Measurements from ENCODE around the gene MOSPD3.

MOSPD3 gene

DNA sequence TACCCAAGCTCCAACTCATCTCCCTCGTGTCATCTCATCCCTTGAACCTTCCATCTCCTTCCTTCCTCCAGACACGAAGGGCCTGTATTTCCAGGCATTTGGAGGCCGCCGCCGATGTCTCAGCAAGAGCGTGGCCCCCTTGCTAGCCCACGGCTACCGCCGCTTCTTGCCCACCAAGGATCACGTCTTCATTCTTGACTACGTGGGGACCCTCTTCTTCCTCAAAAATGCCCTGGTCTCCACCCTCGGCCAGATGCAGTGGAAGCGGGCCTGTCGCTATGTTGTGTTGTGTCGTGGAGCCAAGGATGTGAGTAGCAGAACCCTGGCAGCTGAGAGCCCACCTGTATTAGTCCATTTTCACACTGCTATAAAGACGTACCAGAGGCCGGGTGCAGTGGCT lies 20.7 kb upstream of the MOSPD3 start:
- no peak for DNase-seq (ENCODE audit: low read depth)

- DNase-seq (ENCODE audit: low read depth), result no peak
These were observed 17.2 kb upstream of the MOSPD3 start for GRCh38 chr7:100595188-100595587.

DNA sequence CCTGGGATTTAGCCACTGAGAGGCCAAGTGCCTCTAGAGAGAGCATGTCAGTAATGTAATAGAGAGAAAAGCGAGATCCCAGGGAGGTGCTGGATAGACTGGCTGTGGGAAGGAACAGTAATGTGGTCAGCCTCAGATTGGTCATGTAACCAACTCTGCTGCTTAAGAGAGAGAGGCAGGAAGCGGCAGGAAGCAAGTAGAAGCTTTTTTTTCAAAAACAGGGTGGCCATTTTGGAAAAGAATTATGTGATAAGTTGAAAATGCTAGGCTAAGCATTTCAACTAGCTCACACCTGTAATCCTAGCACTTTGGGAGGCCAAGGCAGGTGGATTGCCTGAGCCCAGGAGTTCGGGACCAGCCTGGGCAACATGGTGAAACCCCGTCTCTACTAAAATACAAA lies 13.9 kb upstream of the MOSPD3 start:
- no peak for DNase-seq (ENCODE audit: low read depth)

DNA sequence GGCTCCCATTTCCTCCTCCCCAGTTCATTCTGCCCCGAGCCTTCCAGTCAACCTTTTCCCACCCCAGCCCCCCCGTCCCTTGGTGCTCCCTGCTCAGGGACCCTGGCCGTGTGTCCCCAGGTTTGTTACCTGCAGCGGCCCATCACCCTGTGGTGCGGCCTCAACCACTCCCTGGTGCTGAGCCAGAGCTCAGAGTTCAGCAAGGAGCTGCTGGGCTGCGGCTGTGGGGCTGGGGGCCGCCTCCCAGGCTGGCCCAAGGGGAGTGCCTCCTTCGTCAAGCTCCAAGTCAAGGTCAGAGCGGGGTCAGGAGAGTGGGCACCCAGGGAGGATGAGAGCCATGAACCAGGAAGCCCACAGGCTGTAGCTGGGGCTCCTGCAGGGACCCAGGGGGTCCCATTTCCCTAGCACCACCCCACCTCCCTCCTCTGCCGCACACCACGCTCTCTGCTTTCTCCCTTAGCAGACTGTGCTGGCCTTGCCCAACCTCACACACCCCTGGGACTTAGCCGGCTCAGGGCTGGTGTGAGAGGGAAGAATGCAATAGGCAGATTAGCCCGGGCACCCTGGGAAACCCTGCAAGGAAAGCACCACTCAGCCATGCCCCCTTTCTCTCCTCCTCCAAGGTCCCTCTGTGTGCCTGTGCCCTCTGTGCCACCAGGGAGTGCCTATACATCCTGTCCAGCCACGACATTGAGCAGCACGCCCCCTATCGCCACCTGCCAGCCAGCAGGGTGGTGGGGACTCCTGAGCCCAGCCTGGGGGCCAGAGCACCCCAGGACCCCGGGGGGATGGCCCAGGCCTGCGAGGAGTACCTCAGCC lies 12.2 kb upstream of the MOSPD3 start:
- no peak for DNase-seq (ENCODE audit: low read depth)

- no peak for DNase-seq (ENCODE audit: low read depth)
These were observed 11.7 kb upstream of the MOSPD3 start for GRCh38 chr7:100600730-100601038.

GRCh38 chr7:100602889-100603725 lies 9.2 kb upstream of the MOSPD3 start:
- no peak for DNase-seq (ENCODE audit: low read depth)

- no peak for DNase-seq (ENCODE audit: low read depth)
These were observed 8.7 kb upstream of the MOSPD3 start for GRCh38 chr7:100603726-100604027.

DNA sequence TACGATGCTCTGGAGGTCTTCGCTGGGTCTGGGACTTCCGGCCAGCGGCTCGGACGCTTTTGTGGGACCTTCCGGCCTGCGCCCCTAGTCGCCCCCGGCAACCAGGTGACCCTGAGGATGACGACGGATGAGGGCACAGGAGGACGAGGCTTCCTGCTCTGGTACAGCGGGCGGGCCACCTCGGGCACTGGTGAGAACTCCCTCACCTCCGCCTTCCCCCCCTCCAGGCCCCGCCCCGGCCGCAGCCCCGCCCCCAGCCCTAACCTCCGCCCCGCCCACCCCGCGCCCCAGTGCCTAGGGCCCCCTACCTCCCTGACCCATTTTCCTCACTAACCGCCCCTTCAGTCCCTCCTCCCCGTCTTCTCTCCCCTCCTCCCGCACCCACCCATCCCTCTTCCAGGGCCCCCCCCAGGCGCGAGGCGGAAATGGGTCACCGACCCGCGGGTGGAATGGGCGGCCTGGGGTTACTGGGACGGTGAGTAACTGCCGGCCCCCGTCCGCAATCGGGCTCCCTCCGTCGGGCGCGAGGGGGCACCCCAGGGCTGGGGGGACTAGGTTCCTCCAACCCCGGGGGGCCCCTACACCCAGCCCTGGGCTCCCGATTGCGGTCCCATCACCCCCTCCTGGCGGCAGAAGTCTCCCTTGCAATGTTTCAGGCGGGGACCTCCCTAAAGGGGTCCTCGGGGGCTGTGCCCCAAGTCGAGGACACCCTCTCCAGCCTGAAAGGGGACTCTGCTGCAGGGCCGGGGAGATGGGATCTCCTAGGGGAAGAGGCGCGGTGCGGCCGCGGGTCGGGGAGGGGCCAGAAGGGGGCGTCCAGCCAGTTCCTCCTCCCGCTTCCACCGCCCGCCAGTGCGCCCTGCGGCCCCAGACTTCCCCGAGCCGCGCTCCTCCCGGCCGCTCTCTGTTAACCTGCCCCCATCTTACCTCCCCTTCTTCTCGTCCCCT lies 8.0 kb upstream of the MOSPD3 start:
- peak; percentile 63 for DNase-seq (ENCODE audit: low read depth)

DNA sequence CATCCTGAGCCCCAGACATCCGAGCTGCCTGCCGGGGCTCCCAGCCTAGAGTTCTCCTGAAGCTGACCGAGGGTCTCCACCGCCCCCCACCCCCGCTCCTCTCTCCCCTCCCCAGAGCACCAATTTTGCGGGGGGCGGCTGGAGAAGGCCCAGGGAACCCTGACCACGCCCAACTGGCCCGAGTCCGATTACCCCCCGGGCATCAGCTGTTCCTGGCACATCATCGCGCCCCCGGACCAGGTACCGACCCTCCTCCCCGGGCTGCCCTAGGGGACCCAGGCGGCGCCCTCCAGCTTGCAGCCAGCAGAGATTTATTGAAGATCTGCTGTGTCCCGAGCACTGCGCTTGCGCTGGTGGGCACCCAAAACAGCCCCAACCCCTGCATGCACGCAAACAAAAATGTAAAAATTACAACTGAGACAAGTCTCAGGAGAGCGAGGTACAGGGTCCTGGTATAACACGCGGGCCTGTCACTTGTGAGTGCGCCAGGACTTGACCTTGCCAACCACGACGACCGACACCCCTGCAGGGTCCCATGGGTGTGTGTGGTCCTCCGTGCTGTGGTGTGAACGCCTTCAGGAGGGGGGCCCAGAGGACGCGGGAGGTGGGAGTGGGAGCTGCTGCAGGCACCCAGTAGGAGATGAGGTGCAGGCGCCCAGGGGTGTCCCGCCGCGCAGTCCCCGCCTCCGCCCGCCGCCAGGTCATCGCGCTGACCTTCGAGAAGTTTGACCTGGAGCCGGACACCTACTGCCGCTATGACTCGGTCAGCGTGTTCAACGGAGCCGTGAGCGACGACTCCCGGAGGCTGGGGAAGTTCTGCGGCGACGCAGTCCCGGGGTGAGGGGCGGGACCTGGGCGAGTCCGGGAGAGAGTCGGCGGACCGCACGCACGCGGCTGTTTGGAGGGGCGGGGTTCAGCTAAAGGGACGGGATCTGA lies 7.1 kb upstream of the MOSPD3 start:
- no peak for DNase-seq (ENCODE audit: low read depth)

- DNase-seq (ENCODE audit: low read depth), result no peak
These were observed 6.0 kb upstream of the MOSPD3 start for GRCh38 chr7:100606313-100606712.

GRCh38 chr7:100607111-100607510 lies 5.2 kb upstream of the MOSPD3 start:
- DNase-seq (ENCODE audit: low read depth), result no peak

DNA sequence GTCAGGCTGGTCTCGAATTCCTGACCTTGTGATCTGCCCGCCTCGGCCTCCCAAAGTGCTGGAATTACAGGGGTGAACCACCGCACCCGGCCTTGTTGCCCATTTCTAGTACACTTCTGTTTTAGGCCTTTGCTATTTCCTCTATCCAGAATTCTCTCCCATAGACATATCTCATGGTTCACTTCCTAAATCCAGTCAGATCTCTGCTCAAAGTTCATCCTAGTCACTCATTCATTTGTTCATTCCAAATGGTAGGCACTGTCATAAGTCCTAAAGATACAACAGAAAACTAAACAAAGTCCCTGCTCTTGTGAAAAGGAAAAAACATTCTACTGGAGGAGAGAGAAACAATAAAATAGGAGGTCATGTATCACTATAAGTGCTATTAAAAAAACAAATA lies 2.4 kb upstream of the MOSPD3 start:
- no peak for DNase-seq (ENCODE audit: low read depth)

- DNase-seq (ENCODE audit: low read depth), result no peak
These were observed 520 bp downstream of the MOSPD3 start for GRCh38 chr7:100612730-100613390.

DNA sequence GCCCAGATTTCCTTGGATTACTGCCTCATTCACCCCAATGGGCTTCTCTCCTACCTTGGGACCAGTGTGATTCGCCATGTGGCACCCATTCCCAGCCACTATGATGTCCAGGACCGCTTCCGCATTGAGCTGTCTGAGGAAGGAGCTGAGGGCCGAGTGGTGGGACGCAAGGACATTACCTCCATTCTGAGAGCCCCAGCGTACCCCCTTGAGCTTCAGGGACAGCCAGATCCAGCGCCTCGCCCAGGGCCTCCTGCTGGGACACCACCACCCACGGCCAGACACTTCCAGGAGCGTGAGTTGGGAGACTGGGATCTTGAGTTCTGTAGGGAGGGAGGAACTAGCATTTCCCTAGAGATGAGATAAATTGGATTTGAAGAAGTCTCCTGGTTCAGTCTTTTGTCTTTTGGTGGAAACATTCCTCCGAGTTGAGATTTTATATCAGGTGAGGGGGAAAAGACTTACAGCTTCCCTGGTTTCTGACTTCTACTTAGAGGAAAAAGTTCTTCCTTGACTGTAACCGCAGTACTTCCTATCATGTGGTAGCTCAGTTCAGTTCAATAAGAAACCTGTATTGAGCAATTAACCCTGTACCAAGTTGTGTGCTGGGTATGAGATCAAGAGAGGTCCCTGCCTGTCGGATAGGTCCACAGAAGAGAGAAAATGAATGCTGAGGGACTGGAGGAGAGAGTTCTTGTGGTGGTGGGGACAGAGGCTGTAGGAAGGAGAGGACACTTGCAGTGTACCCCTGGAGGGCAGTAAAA lies 1.3 kb downstream of the MOSPD3 start:
- DNase-seq (ENCODE audit: low read depth), result no peak

- DNase-seq (ENCODE audit: low read depth), result no peak
These were observed 2.0 kb downstream of the MOSPD3 start for GRCh38 chr7:100614308-100614861.

GRCh38 chr7:100620239-100620638 lies 7.9 kb downstream of the MOSPD3 start:
- DNase-seq (ENCODE audit: low read depth), result no peak

DNA sequence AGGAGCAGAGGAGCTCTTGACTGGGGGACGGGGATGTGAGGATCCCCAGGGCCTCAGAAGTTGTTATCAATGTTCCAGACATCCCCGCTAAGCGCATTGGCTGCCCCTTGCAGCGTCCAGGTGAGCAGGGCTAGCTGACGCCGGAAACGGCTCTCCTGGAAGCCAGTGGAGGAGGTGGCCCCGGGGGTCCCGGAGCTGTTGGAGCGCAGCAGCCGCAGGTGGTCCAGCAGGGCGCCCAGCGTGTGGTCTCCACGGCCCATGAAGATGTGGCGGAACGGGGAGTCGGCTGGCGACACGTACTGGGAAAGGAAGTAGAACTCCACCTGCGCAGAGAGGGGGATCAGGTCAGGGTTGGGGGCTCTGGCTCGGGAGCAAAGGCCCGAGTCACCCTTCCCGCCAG lies 8.5 kb downstream of the MOSPD3 start:
- DNase-seq (ENCODE audit: low read depth), result no peak

GRCh38 chr7:100621554-100621953 lies 9.2 kb downstream of the MOSPD3 start:
- DNase-seq (ENCODE audit: low read depth), result no peak

DNA sequence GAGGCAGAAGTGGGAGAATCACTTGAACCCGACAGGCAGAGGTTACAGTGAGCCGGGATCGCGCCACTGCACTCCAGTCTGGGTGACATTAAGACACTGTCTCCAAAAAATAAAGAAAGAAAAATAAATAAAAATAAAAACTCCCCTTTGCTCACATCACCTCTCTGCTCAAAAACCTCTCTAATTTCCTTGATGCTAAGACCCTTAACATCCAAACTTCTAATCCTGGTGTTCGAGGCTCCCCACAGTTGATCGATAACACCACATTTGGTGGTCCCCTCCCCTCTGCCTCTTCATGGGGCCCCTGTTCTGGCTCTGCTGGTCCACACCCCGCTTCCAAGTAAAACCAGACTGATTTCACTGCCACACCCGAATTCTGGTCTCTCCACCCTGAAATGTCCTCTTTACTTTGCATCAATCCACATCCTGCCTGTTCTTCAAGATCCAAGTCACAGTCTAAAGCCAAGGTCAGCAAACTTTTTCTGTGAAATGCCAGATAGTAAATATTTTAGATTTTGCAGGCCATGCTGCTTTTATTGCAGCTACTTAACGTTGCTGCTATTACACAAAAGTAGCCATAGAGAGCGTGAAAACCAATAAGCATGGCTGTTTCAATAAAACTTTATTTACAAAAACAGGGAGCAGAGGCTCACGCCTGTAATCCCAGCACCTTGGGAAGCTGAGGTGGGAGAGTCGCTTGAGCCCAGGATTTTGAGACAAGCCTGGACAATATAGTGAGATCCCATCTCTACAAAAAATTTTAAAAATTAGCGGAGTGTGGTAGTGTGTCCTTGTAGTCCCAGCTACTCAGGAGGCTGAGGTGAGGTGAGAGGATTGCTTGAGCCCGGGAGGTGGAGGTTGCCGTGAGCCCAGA lies 11.8 kb downstream of the MOSPD3 start:
- no peak for DNase-seq (ENCODE audit: low read depth)
